Measurements from ENCODE around the gene MYLIP. TPM values are rescaled to one million over a fixed set of nuclear protein-coding genes. Genes with fewer than 3 reads are reported as not detected.

The MYLIP gene
- total and polyA plus RNA-seq, 2 of the 4 experiments (the other 2 are of a cell fraction), result 1.8 to 3.2 TPM

DNA sequence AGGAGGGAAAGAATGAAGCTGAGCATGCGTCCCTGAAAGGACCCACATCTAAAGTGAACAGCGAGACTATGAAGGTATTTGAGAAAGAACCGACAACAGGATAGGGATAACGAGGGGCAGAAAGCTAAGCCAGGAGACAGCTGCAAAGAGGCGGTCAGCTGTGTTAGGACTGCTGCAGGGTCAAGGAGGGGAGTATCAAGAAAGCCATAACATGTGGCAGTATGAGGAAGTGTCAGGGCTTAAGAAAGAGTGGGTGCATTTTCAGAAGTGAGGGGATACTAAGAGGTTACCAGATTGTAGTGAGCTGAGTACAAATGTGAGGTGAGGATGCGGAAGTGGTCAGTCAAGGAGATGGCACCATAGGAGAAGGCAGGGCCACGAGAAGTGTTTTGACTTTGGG is 21.2 kb downstream of the MYLIP start:
- DNase-seq, result no peak
- Histone ChIP-seq H2BK5ac (ENCODE audit: low read depth, low read length, poor library complexity, severe bottlenecking) (no peak overlapping the region), H3K27ac (ENCODE audit: insufficient read depth, low read length) (no peak overlapping the region), H3K4me2 (ENCODE audit: low read depth, low read length) (no peak overlapping the region), H3K56ac (ENCODE audit: extremely low read depth, insufficient read depth, low read length) (no peak overlapping the region), H3K36me3 (ENCODE audit: control insufficient read depth, insufficient read depth, low read length) (peaks cover 18% of the 10 kb centered on the region), H2BK120ac (ENCODE audit: low read depth, low read length) (no peak overlapping the region), H4K20me1 (ENCODE audit: insufficient read depth, low read length) (no peaks in the 10 kb centered on the region), H3K9me1 (ENCODE audit: insufficient read depth, low read length) (no peaks in the 10 kb centered on the region; the same call in 1 of the 2 replicates), H3K14ac (replicated peaks; ENCODE audit: low read depth, low read length) (no peak overlapping the region), H3K4me1 (ENCODE audit: control insufficient read depth, insufficient read depth, low read length) (no peaks in the 10 kb centered on the region; the same call in 1 of the 2 replicates), H3K23ac (ENCODE audit: low read depth, low read length) (no peak overlapping the region), H2AFZ (replicated peaks; ENCODE audit: low read length, poor library complexity) (no peak overlapping the region), H2BK20ac (ENCODE audit: low read depth, low read length) (no peak overlapping the region), H3K18ac (ENCODE audit: low read depth, low read length) (no peak overlapping the region), H3K27me3 (ENCODE audit: control insufficient read depth, insufficient read depth, low read length) (no peaks in the 10 kb centered on the region; the same call in 1 of the 2 replicates), H2AK9ac (replicated peaks; ENCODE audit: low read depth, low read length, poor library complexity) (no peak overlapping the region), H3K4ac (ENCODE audit: low read depth, low read length) (no peak overlapping the region), H4K5ac (ENCODE audit: low read depth, low read length) (no peak overlapping the region), H3K9ac (ENCODE audit: low read depth, low read length) (no peak overlapping the region), H2AK5ac (ENCODE audit: low read depth, low read length) (no peak overlapping the region), H2BK15ac (ENCODE audit: low read depth, low read length) (no peak overlapping the region), H3K79me1 (ENCODE audit: low read depth in 1 of 2, low read length in 2 of 2) (no peaks in the 10 kb centered on the region), H4K91ac (ENCODE audit: insufficient read depth, low read depth, low read length) (no peak overlapping the region), H4K8ac (ENCODE audit: low read depth in 2 of 2, low read length in 2 of 2) (no peak overlapping the region), H3K4me3 (ENCODE audit: insufficient read depth, low read depth, low read length) (no peak overlapping the region), H3K9me3 (ENCODE audit: control insufficient read depth, insufficient read depth, low read length) (no peaks in the 10 kb centered on the region)
- ChIA-PET POLR2A (ENCODE audit: unreplicated experiment) (no interaction called here), CTCF (interaction anchor here (0.7 kb wide), 1 partner anchor 22 kb away, joined by 4 read pairs; no protein-coding TSS in a partner anchor)
- BruUV-seq (replicated peaks), result no TSS peak
- no peak for ATAC-seq (ENCODE audit: low read depth)
- intact Hi-C loops (cut with micrococcal nuclease), result no loop called here
- no peak for TF ChIP-seq SMC3 (IDR thresholded peaks at IDR 0.05; ENCODE audit: low read depth, low read length)
- no peak for TF ChIP-seq MAZ (IDR thresholded peaks at IDR 0.05; ENCODE audit: borderline replicate concordance, low read depth, low read length)
- TF ChIP-seq CEBPB (IDR thresholded peaks at IDR 0.05; ENCODE audit: low read depth, low read length), result no peak
- dilution Hi-C loops (cut with HindIII; ENCODE audit: low sequenced_read_pairs, unreplicated experiment), result no loop called here
- 94% methylated on average over 6 of the region's 7 CpGs; no CpG with 5 or more reads in 1 of the 2 experiments for WGBS, 2 experiments (ENCODE audit: extremely low coverage in 2 of 2, insufficient read length in 1 of 2)
- in situ Hi-C loops (cut with MboI; ENCODE audit: low sequenced_read_pairs), result no loop called here
